ENCODE measurements around the gene C1orf167.

C1orf167 gene

DNA sequence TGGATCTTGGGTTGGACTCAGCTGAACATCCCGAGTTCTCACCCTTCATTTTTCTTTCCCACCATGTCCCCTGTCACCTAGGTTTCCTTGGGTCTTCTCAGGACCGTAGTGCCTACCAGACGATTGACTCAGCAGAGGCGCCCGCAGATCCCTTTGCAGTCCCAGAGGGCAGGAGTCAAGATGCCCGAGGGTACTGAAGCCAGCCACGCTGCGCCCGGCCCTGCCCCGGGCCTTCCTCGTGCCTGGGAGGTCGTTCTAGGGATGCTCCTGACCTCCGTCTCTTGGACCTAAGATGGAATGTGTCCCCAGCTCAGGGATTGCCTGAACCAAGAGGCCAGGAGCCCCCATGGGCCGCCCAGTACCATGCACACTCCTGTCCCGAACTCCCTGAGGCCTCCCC lies 12.0 kb upstream of the C1orf167 start:
- Histone ChIP-seq H3K4me1 (ENCODE audit: control insufficient read depth, insufficient read depth, low read length) (no peaks in the 10 kb centered on the region), H3K4me2 (ENCODE audit: low read length) (no peak overlapping the region), H3K9me3 (replicated peaks; ENCODE audit: low read length) (no peaks in the 10 kb centered on the region), H3K27me3 (ENCODE audit: control insufficient read depth, insufficient read depth, low read length) (peaks cover 7% of the 10 kb centered on the region), H3K36me3 (ENCODE audit: insufficient read depth, low read length) (peaks cover 29% of the 10 kb centered on the region), H3K9ac (ENCODE audit: low read depth, low read length) (no peak overlapping the region), H3K4me3 (ENCODE audit: low read length) (no peak overlapping the region)

- Histone ChIP-seq H3K9me3 (replicated peaks; ENCODE audit: low read length) (no peaks in the 10 kb centered on the region), H3K4me1 (ENCODE audit: control insufficient read depth, insufficient read depth, low read length) (no peaks in the 10 kb centered on the region), H3K27me3 (ENCODE audit: control insufficient read depth, insufficient read depth, low read length) (peaks cover 7% of the 10 kb centered on the region), H3K4me2 (ENCODE audit: low read length) (no peak overlapping the region), H3K36me3 (ENCODE audit: insufficient read depth, low read length) (peaks cover 27% of the 10 kb centered on the region), H3K9ac (ENCODE audit: low read depth, low read length) (no peak overlapping the region), H3K4me3 (ENCODE audit: low read length) (no peak overlapping the region)
Observed at GRCh38 chr1:11751087-11751486, 10.9 kb upstream of the C1orf167 start.

GRCh38 chr1:11752359-11753088 lies 9.5 kb upstream of the C1orf167 start:
- Histone ChIP-seq H3K4me2 (ENCODE audit: low read length) (no peak overlapping the region), H3K36me3 (ENCODE audit: insufficient read depth, low read length) (peaks cover 22% of the 10 kb centered on the region), H3K9ac (ENCODE audit: low read depth, low read length) (no peak overlapping the region), H3K4me1 (ENCODE audit: control insufficient read depth, insufficient read depth, low read length) (no peaks in the 10 kb centered on the region), H3K9me3 (replicated peaks; ENCODE audit: low read length) (no peaks in the 10 kb centered on the region), H3K4me3 (ENCODE audit: low read length) (no peak overlapping the region), H3K27me3 (ENCODE audit: control insufficient read depth, insufficient read depth, low read length) (peaks cover 7% of the 10 kb centered on the region)

DNA sequence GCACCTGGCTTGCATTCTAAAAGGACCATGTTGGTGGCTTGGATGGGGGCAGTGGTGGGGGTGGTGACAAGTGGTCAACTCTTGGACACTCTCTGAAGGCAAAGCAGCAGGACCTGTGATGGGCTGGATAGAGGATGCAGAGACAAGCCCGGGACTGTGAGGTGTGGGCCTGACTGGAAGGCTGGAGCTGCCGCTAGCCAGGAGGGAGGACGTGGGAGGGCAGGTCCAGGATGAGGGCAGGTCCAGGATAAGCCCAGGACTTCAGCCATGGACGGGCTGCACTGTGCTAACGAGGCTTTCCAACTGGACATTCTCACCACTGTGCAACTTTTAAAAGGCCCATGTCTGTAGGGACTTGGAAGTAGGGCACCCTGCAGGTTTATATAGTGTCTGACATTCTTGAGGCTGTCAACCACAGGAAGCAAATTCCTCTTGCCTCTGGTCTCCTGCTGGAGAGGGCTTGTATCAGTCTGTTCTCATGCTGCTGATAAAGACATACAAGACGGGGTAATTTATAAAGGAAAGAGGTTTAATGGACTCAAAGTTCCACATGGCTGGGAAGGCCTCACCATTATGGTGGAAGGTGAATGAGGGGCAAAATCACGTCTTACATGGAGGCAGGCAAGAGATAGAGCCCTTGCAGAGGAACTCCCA lies 8.3 kb upstream of the C1orf167 start:
- no peak overlapping the region for H3K9ac ChIP-seq (ENCODE audit: low read depth, low read length)

DNA sequence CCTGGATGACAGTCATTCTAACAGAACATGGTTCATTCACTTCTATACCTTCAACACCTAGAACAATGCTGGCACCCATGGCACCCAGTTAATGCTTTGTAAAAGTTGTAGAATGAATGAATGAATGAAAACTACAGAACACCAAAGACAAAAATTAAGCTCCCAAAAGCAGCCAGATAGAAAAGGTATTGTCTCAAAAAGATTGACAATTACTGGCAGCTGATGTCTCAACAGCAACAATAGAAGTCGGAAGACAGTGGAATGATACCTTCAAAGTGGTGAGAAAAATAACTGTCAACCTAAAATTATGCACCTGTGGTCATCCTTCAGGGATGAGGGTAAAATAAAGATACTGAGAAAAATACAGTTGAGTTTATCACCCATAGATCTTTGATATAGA lies 4.9 kb upstream of the C1orf167 start:
- Histone ChIP-seq H3K4me1 (ENCODE audit: control insufficient read depth, insufficient read depth, low read length) (no peaks in the 10 kb centered on the region), H3K9me3 (replicated peaks; ENCODE audit: low read length) (no peaks in the 10 kb centered on the region), H3K4me3 (ENCODE audit: low read length) (no peak overlapping the region), H3K9ac (ENCODE audit: low read depth, low read length) (no peak overlapping the region), H3K4me2 (ENCODE audit: low read length) (no peak overlapping the region), H3K27me3 (ENCODE audit: control insufficient read depth, insufficient read depth, low read length) (peaks cover 19% of the 10 kb centered on the region), H3K36me3 (ENCODE audit: insufficient read depth, low read length) (no peaks in the 10 kb centered on the region)

More for the DNA sequence above, 8.3 kb upstream of the C1orf167 start:
- Histone ChIP-seq H3K9me3 (replicated peaks; ENCODE audit: low read length) (no peaks in the 10 kb centered on the region), H3K27me3 (ENCODE audit: control insufficient read depth, insufficient read depth, low read length) (peaks cover 7% of the 10 kb centered on the region), H3K36me3 (ENCODE audit: insufficient read depth, low read length) (peaks cover 16% of the 10 kb centered on the region), H3K4me1 (ENCODE audit: control insufficient read depth, insufficient read depth, low read length) (no peaks in the 10 kb centered on the region), H3K4me2 (ENCODE audit: low read length) (no peak overlapping the region), H3K4me3 (ENCODE audit: low read length) (no peak overlapping the region)

DNA sequence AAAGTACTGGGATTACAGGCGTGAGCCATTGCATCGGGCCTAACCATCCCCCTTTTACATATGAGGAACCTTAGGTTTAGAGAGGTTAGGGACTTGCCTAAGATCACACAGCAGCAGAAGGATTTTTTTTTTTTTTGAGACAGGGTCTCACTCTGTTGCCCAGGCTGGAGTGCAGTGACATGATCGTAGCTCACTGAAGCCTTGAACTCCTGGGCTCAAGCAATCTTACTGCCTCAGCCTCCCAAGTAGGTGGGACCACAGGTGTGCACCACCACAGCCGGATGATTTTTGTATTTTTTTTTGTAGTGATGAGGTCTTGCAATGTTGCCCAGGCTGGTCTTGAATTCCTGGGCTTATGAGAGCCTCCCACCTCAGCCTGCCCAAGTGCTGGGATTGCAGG lies 2.2 kb upstream of the C1orf167 start:
- Histone ChIP-seq H3K27me3 (ENCODE audit: control insufficient read depth, insufficient read depth, low read length) (peaks cover 22% of the 10 kb centered on the region), H3K9me3 (replicated peaks; ENCODE audit: low read length) (no peaks in the 10 kb centered on the region), H3K4me2 (ENCODE audit: low read length) (no peak overlapping the region), H3K36me3 (ENCODE audit: insufficient read depth, low read length) (no peaks in the 10 kb centered on the region), H3K4me1 (ENCODE audit: control insufficient read depth, insufficient read depth, low read length) (no peaks in the 10 kb centered on the region), H3K9ac (ENCODE audit: low read depth, low read length) (no peak overlapping the region), H3K4me3 (ENCODE audit: low read length) (no peak overlapping the region)

- Histone ChIP-seq H3K9me3 (replicated peaks; ENCODE audit: low read length) (no peaks in the 10 kb centered on the region), H3K4me2 (ENCODE audit: low read length) (no peak overlapping the region), H3K4me3 (ENCODE audit: low read length) (no peak overlapping the region), H3K36me3 (ENCODE audit: insufficient read depth, low read length) (no peaks in the 10 kb centered on the region), H3K4me1 (ENCODE audit: control insufficient read depth, insufficient read depth, low read length) (no peaks in the 10 kb centered on the region), H3K9ac (ENCODE audit: low read depth, low read length) (no peak overlapping the region), H3K27me3 (ENCODE audit: control insufficient read depth, insufficient read depth, low read length) (peaks cover 22% of the 10 kb centered on the region)
Observed at GRCh38 chr1:11761285-11761684, 708 bp upstream of the C1orf167 start.

DNA sequence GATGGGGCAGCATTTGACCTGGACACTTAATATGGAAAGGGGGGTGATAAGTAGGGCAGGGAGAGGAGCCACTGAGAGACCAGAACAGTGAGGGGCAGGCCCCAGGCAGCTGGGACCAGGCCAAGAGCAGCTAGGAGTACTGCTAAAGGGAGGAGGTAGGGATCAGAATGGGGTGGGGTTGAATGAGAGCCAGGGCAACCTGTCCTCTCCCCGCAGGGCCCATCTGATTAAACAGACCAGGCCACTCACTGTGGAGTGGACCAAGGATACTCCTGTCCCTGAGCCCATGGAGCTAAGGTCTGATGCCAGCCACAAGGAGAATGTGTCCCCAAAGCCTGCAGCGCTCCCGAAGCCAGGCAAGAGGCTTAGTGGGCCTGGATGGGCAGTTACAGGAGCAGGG lies 2.1 kb downstream of the C1orf167 start:
- no peak overlapping the region for H3K9ac ChIP-seq (ENCODE audit: low read depth, low read length)
- H3K4me2 ChIP-seq (ENCODE audit: low read length), result no peak overlapping the region
- H3K27me3 ChIP-seq (ENCODE audit: control insufficient read depth, insufficient read depth, low read length), result peaks cover 40% of the 10 kb centered on the region
- no peaks in the 10 kb centered on the region for H3K4me1 ChIP-seq (ENCODE audit: control insufficient read depth, insufficient read depth, low read length)
- H3K36me3 ChIP-seq (ENCODE audit: insufficient read depth, low read length), result no peaks in the 10 kb centered on the region
- H3K4me3 ChIP-seq (ENCODE audit: low read length), result no peak overlapping the region
- H3K9me3 ChIP-seq (replicated peaks; ENCODE audit: low read length), result no peaks in the 10 kb centered on the region

DNA sequence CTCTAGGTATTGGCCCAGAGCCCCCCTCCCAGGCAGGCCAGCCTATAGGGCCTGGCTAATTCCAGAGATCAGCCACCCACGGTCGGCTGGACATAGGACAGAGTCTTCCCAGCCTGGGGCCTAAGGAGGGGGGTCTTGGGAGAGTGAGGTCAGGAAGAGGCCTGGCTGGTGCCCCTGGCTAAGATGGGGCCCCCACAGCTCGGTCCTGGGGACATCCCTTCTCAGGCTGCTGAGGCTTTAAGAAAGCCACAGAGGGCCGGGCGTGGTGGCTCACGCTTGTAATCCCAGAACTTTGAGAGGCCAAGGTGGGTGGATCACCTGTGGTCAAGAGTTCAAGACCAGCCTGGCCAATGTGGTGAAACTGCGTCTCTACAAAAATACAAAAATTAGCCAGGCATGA lies 2.5 kb downstream of the C1orf167 start:
- peaks cover 41% of the 10 kb centered on the region for H3K27me3 ChIP-seq (ENCODE audit: control insufficient read depth, insufficient read depth, low read length)
- H3K4me1 ChIP-seq (ENCODE audit: control insufficient read depth, insufficient read depth, low read length), result no peaks in the 10 kb centered on the region
- H3K4me3 ChIP-seq (ENCODE audit: low read length), result no peak overlapping the region
- no peaks in the 10 kb centered on the region for H3K36me3 ChIP-seq (ENCODE audit: insufficient read depth, low read length)
- no peaks in the 10 kb centered on the region for H3K9me3 ChIP-seq (replicated peaks; ENCODE audit: low read length)
- H3K4me2 ChIP-seq (ENCODE audit: low read length), result no peak overlapping the region
- no peak overlapping the region for H3K9ac ChIP-seq (ENCODE audit: low read depth, low read length)

DNA sequence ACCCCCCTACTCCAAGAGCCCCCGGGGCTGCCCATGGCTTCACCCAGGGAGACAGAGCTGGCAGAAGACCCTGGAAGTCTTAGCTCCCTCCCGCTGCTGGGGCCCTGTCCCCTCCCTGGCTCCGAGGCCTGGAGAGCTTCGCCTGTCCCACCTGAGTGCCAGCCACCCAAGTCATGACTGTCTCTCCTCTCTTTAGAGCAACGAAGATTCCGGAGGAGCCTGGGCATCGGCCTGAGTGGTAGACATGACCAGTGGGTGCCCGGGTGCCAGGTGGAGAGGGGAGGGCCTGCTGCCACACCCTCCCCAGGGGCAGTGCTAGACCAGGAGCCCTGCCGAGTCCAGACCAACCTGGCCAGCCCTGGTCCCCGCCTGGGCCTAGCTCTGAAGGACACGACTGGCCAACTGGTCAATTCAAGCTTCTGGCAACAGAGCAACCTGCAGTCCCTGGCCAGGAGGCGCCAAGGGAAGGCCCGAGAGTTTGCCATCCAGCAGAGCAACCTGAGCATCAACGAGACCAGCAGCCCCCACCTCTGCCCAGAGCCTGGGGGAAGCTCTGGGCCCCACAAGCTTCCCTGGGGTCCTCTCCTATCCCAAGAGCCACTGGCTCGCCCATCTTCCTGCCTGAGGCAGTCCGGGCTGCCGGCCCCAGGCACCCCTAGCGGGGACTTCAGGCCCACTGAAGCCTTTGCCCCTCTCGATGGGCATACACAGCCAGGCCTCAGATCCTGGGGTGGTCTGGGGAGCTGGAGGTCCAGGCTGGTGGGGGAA lies 3.9 kb downstream of the C1orf167 start:
- Histone ChIP-seq H3K9me3 (replicated peaks; ENCODE audit: low read length) (no peaks in the 10 kb centered on the region), H3K36me3 (ENCODE audit: insufficient read depth, low read length) (no peaks in the 10 kb centered on the region), H3K4me3 (ENCODE audit: low read length) (no peak overlapping the region), H3K4me2 (ENCODE audit: low read length) (no peak overlapping the region), H3K27me3 (ENCODE audit: control insufficient read depth, insufficient read depth, low read length) (peaks cover 37% of the 10 kb centered on the region), H3K4me1 (ENCODE audit: control insufficient read depth, insufficient read depth, low read length) (no peaks in the 10 kb centered on the region), H3K9ac (ENCODE audit: low read depth, low read length) (no peak overlapping the region)

DNA sequence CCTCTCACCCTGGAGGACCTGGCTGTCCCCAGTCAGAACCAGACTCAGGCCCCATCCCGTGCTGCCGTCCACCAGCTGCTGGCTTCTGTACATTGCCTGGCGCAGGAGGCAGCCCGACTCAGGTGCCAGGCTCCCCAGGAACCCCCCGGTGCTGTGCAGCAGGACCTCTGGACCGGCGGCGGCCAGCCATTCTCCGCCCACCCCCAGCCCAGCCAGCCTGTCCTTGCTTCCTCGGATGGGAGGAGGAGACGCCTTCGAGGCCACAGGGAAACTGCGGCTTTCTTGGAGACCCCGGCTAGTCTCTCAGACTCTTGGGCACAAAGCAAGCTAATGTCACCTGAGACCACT lies 4.4 kb downstream of the C1orf167 start:
- Histone ChIP-seq H3K4me3 (ENCODE audit: low read length) (no peak overlapping the region), H3K4me1 (ENCODE audit: control insufficient read depth, insufficient read depth, low read length) (no peaks in the 10 kb centered on the region), H3K4me2 (ENCODE audit: low read length) (no peak overlapping the region), H3K36me3 (ENCODE audit: insufficient read depth, low read length) (no peaks in the 10 kb centered on the region), H3K9ac (ENCODE audit: low read depth, low read length) (no peak overlapping the region), H3K27me3 (ENCODE audit: control insufficient read depth, insufficient read depth, low read length) (peaks cover 35% of the 10 kb centered on the region), H3K9me3 (replicated peaks; ENCODE audit: low read length) (no peaks in the 10 kb centered on the region)
